GM06990 (cell line): ENCODE measurements around the gene CLMN.

Source experiments
- DNase-seq: peaks from one replicate; pipeline ENCODE4 v3.0.0-alpha.2; 2011; ENCODE audit not compliant: insufficient read length; ENCODE audit errors: extremely low read depth
- H3K27me3 ChIP-seq: replicated peaks from 2 replicates; pipeline ENCODE4 v1.6.0; 2011; ENCODE audit warnings: low read length; ENCODE audit not compliant: control insufficient read depth, insufficient read depth
- H3K36me3 ChIP-seq: 2 replicates; pipeline ENCODE4 v1.5.1; 2011; ENCODE audit warnings: low read length; ENCODE audit not compliant: control insufficient read depth, insufficient read depth
- H3K4me3 ChIP-seq: replicated peaks from 2 replicates; pipeline ENCODE4 v1.5.1; 2011; ENCODE audit warnings: low read depth, mild to moderate bottlenecking, control low read depth, low read length
- TF ChIP-seq, protein P1 (sequence below): IDR thresholded peaks from 2 replicates; pipeline ENCODE4 v1.5.1; 2011; ENCODE audit warnings: low read length, control low read depth, mild to moderate bottlenecking, inconsistent platforms; ENCODE audit not compliant: insufficient read depth, poor library complexity, severe bottlenecking

Gene CLMN

DNA sequence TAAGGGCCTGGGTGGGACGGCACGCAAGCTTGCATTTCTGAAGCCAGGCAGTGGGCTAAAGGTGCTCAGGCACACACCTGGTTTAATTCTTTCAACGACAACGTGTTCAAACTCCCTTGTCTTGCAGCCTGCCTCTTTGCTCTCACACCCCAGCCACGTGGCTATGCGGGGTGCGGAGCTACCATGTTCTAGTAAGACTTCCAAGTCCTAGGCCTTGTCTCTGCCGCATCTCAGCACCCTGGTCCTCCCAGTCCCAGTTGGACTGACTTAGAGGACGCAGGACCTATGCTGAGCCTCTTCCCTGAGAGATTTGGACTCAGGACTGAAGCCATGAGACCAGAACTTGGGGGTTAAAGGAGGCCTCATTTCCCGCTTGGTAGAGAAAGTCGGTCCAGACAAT is 62.2 kb downstream of the CLMN start:
- H3K27me3 ChIP-seq = no peaks in the 10 kb centered on the region
- DNase-seq = no peak
- TF ChIP-seq, protein P1, sequence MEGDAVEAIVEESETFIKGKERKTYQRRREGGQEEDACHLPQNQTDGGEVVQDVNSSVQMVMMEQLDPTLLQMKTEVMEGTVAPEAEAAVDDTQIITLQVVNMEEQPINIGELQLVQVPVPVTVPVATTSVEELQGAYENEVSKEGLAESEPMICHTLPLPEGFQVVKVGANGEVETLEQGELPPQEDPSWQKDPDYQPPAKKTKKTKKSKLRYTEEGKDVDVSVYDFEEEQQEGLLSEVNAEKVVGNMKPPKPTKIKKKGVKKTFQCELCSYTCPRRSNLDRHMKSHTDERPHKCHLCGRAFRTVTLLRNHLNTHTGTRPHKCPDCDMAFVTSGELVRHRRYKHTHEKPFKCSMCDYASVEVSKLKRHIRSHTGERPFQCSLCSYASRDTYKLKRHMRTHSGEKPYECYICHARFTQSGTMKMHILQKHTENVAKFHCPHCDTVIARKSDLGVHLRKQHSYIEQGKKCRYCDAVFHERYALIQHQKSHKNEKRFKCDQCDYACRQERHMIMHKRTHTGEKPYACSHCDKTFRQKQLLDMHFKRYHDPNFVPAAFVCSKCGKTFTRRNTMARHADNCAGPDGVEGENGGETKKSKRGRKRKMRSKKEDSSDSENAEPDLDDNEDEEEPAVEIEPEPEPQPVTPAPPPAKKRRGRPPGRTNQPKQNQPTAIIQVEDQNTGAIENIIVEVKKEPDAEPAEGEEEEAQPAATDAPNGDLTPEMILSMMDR = no peak
- no peak overlapping the region for H3K4me3 ChIP-seq
- no peaks in the 10 kb centered on the region for H3K36me3 ChIP-seq

DNA sequence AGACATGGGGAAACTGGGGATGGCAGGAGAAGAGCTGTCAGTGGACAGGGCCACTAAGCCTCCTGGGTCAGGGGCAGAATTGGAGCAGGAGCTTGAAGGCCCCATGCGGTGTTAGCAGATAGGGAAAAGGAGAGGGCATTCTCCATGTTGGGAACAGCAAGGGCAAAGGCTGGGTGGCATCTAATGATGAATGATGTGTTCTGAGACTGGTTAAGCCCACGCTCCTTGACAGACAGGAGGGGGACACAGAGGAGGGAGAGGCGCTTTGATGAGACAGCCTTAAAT is 63.0 kb downstream of the CLMN start:
- TF ChIP-seq, protein P1 = no peak
- no peak overlapping the region for H3K4me3 ChIP-seq
- no peaks in the 10 kb centered on the region for H3K27me3 ChIP-seq
- H3K36me3 ChIP-seq = no peaks in the 10 kb centered on the region
- no peak for DNase-seq

DNA sequence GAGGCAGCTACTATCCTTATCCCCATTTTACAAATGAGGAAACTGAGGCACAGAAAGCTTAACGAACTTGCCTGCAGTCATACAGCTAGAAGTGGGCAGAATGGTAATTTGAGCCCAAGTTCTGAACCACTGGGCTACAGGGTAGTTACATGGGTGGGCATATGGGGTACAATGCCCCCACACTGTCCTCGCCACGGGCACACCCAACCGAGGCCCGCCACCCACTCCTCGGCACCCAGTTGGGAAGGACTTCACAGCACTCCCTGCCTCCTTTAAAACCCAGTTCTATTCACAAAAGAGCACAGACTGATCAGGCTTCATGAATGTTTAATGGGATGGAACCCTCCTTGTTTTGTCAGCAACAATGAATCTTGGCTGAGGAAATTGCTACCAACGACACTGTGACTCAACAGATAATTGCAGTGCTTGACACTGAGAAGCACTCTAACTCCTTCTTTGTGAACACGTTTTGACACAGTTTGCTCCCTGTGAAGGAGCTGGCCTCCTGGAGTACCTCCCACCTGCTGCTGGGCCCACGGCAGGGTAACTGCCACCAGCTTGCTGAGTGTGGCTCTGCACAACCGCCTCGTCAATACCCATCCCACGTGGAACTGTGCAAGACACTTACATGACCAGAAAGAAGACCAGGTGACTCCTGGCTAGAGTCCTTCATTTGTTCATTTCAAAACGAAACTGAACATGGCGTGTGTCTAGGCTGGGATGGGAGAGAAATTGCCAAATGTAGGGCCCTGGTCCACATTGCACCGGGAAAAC is 63.5 kb downstream of the CLMN start:
- Histone ChIP-seq H3K4me3 (no peak overlapping the region), H3K27me3 (no peaks in the 10 kb centered on the region), H3K36me3 (no peaks in the 10 kb centered on the region)
- DNase-seq = no peak
- TF ChIP-seq, protein P1 = no peak

DNA sequence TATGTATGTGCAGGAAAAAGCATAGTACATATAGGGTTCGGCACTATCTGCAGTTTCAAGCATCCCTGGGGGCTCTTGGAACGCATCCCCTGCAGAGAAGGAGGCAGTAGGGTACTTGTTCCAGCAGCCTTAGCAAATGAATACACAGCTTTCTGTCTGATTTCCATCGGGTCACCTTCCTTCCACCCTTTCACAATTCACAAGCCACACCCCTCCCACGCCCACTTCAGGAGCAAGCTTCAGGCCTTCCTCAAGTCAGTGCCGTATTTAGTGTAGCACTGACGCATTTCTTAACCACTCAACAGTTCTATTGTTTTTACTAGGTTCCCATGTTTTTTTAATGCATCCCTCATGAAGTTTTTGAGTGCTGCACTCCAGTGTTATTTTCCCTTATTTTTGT is 64.2 kb downstream of the CLMN start:
- no peaks in the 10 kb centered on the region for H3K36me3 ChIP-seq
- TF ChIP-seq, protein P1 = no peak
- H3K27me3 ChIP-seq = no peaks in the 10 kb centered on the region
- no peak for DNase-seq
- no peak overlapping the region for H3K4me3 ChIP-seq

DNA sequence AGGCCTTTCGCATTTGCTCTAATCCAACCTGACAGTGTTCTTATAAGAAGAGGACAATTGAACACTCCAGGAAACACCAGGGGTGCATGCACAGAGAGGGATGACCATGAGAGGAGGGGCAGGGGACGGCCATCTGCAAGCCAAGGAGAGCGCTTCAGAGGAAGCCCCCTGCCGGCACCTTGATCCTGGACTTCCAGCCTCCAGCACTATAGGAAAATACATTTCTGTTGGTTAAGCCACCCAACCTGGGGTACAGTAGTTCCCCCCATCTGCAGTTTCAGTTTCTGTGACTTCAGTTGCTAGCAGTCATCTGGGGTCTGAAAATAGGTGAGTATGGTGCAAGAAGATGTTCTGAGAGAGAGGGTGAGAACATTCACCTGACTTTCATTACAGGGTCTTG is 64.7 kb downstream of the CLMN start:
- TF ChIP-seq, protein P1 = no peak
- Histone ChIP-seq H3K27me3 (no peaks in the 10 kb centered on the region), H3K36me3 (no peaks in the 10 kb centered on the region), H3K4me3 (no peak overlapping the region)
- no peak for DNase-seq

DNA sequence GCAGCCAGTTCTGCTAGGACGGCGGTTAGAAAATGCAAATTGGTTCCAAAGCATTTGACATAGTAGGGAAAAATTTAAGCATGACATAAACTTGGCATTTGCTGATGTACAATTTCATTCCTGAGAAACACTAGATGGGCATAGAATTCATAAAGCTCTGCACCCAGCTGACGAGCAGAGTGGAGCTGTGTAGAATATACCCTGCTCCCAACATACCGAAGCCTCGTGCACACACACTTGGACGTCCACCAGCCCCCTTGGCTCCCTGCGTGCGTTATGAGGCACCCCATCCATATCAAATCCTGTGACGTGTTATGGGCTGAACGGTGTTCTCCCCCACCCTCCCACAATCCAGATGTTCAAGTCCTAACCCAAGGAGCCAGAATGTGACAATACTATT is 65.4 kb downstream of the CLMN start:
- Histone ChIP-seq H3K27me3 (no peaks in the 10 kb centered on the region), H3K4me3 (no peak overlapping the region), H3K36me3 (no peaks in the 10 kb centered on the region)
- no peak for DNase-seq
- TF ChIP-seq, protein P1 = no peak
